Stomach (tissue), 9 donors: ENCODE data around the gene RYR3. TPM values are rescaled to one million over a fixed set of nuclear protein-coding genes. Genes with fewer than 3 reads are reported as not detected.
A peak's percentile ranks its signal among the peaks of the same experiment; 100 is the strongest.

Source experiments
- DNase-seq, 2 donors: peaks; one replicate each; pipeline versions ENCODE4 v3.0.0 to v3.0.0-alpha.2; 2013 to 2019
- H3K27ac ChIP-seq, 5 donors: fragments of 200-600 bp in 4 of 5; sonication (generic) in 4 of 5; one replicate each; pipeline ENCODE4 v1.5.1; 2013 to 2019; ENCODE audit warnings: mild to moderate bottlenecking in 1 of 5, moderate library complexity in 1 of 5
- H3K27me3 ChIP-seq, 3 donors: fragments of 200-600 bp; sonication (generic); one replicate each; pipeline ENCODE4 v1.5.1; 2017 to 2019; ENCODE audit warnings: mixed run types in 1 of 3
- H3K36me3 ChIP-seq, 4 donors: fragments of 200-600 bp; sonication (generic); 1 replicate in 3 of 4; 2 replicates in 1 of 4; pipeline ENCODE4 v1.5.1; 2016 to 2019
- H3K4me1 ChIP-seq, 4 donors: fragments of 200-600 bp; sonication (generic); one replicate each; pipeline ENCODE4 v1.5.1; 2016 to 2019
- H3K4me3 ChIP-seq, 4 donors: fragments of 200-600 bp; sonication (generic) in 3 of 4; one replicate each; pipeline ENCODE4 v1.5.1; 2016 to 2019; ENCODE audit warnings: mild to moderate bottlenecking in 1 of 4
- H3K9me3 ChIP-seq, 4 donors: fragments of 200-600 bp; sonication (generic); one replicate each; pipeline ENCODE4 v1.5.1; 2016 to 2019
- EP300 ChIP-seq: sonication (generic); formaldehyde crosslinking; IDR thresholded peaks from one replicate; pipeline ENCODE4 v1.6.1; 2017; ENCODE audit warnings: antibody characterized with exemption
- POLR2A ChIP-seq, 4 donors: fragments of 450-650 bp; IDR thresholded peaks; one replicate each; pipeline ENCODE4 v1.6.1; 2016; ENCODE audit warnings: antibody characterized with exemption in 4 of 4, control low read depth in 2 of 4, mild to moderate bottlenecking in 1 of 4, moderate library complexity in 1 of 4
- POLR2AphosphoS5 ChIP-seq, 3 donors: sonication (generic); formaldehyde crosslinking; IDR thresholded peaks; one replicate each; pipeline ENCODE4 v1.6.1; 2016; ENCODE audit warnings: antibody characterized with exemption in 3 of 3
- WGBS, 5 donors: extraction: QIAGEN DNeasy Blood & Tissue Kit in 3 of 5; methylation state at CpG; one replicate each; pipeline versions ENCODE4 v1.1.5 to v1.1.7; 2013 to 2018; 5-methylcytosine and 5-hydroxymethylcytosine counted together
- intact Hi-C: fragments of 100-400 bp; cut with DNase I; formaldehyde crosslinking; loops from one replicate; pipeline ENCODE4 v1.15.1; 2023; ENCODE audit warnings: low total_unique reads
- polyA plus RNA-seq, 3 donors: library from polyadenylated mRNA; stranded (reverse); fragments of 200-250 nt; gene quantifications; one replicate each; pipeline ENCODE4 v1.2.3, GENCODE V29; 2013
- total RNA-seq, 5 donors: library from RNA; depleted of rRNA; stranded (reverse); fragments of >200 nt; gene quantifications; one replicate each; pipeline versions ENCODE4 v1.1.0 to v1.2.3, GENCODE V29; 2014 to 2016
- TF ChIP-seq, protein P1 (sequence below), 7 experiments: fragments of 450-650 bp in 4 of 7; fragments of 200-600 bp in 3 of 7; sonication (generic) in 3 of 7; IDR thresholded peaks; one replicate each; pipeline ENCODE4 v1.5.1; 2016 to 2019; ENCODE audit warnings: antibody characterized with exemption in 7 of 7, control low read depth in 2 of 7, mild to moderate bottlenecking in 1 of 7
- donor health status: healthy with polysubstance abuse.
- donor health status: Bipolar disorder and iron deficiency.
- donor health status: healthy.

Gene RYR3
- total and polyA plus RNA-seq, 8 donors, result 0.12 to 36.2 (median 4.0) TPM

DNA sequence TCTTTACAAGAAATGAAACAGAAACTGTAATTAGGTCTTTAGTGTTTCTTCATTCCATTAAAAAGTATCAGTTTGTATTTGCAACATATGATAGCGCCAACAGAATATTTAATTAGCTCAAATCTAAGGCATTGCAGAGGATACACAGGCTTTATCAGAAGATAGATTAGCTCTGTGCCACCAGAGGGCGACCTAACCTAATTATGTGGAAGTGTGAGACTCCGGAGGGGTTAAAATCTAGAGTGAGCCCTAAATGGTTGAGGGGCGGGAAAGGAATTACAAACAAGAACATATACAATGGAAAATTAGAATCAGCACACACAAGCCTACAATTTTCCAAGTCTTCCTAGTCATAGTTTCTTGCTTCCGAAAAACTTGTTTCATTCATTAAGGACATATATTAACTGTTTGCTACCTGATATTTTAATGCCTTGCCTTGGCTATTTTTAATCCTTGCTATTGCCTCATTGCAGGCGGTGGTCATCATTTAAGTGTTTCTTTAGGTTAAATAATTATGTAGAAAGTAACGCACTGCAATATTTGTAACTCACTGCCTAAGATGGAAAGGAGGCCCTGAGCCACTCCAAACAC, 18.0 kb upstream of the RYR3 start:
- peak; percentile 55 to 79 for DNase-seq
- no peak overlapping the region for H3K4me3 ChIP-seq
- intact Hi-C loops, result loop anchor here (5.0 kb wide), 1 partner anchor 409 kb away; no protein-coding TSS in a partner anchor
- no peaks in the 10 kb centered on the region for H3K9me3 ChIP-seq
- 20 to 29% (median 26%) methylated on average over 7 of the region's 7 CpGs for whole genome bisulfite sequencing, 5 donors
- no peak overlapping the region for H3K27ac ChIP-seq
- H3K4me1 ChIP-seq, result peaks cover 0 to 11% (median 5%) of the 10 kb centered on the region in 4 donors
- H3K27me3 ChIP-seq, result peaks cover 0 to 5% (median 0%) of the 10 kb centered on the region in 3 donors
- TF ChIP-seq, protein P1, sequence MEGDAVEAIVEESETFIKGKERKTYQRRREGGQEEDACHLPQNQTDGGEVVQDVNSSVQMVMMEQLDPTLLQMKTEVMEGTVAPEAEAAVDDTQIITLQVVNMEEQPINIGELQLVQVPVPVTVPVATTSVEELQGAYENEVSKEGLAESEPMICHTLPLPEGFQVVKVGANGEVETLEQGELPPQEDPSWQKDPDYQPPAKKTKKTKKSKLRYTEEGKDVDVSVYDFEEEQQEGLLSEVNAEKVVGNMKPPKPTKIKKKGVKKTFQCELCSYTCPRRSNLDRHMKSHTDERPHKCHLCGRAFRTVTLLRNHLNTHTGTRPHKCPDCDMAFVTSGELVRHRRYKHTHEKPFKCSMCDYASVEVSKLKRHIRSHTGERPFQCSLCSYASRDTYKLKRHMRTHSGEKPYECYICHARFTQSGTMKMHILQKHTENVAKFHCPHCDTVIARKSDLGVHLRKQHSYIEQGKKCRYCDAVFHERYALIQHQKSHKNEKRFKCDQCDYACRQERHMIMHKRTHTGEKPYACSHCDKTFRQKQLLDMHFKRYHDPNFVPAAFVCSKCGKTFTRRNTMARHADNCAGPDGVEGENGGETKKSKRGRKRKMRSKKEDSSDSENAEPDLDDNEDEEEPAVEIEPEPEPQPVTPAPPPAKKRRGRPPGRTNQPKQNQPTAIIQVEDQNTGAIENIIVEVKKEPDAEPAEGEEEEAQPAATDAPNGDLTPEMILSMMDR (IDR thresholded peaks at IDR 0.05), result peak in 5 of 7 experiments; percentile 12 to 47 (median 45)
- TF ChIP-seq POLR2A (IDR thresholded peaks at IDR 0.05) (no peak), POLR2AphosphoS5 (IDR thresholded peaks at IDR 0.05) (no peak), EP300 (no peak)
- no peaks in the 10 kb centered on the region for H3K36me3 ChIP-seq

DNA sequence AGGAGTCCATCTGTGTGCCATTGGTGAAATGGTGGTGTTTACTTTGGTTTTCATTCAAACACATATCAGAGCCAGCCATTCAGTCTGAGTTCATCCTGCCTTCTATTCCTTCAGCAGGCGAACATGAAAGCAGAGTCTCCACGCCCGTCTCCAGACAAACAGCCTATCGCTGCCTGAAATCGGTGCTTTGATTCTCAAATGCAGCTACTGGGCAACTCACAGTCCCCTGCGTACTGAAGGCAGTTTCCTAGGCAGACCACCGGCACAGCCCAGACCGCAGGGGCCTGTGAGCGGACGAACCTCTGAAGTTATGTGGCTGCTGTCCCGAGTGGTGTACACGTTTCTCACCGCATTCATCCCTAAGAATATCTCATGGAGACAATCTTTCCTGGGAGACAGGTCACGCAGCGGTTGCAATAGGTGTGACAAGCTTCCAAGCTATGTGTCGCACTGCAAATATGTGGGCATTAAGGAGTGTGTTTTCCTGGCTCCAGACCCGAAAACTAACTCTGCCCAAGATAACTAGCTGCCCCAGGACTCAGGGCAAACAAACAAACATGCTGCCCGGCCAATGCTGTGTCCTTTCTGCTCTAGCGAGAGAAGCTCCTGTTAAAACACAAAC, 16.9 kb upstream of the RYR3 start:
- no peak overlapping the region for H3K27ac ChIP-seq
- 23 to 44% (median 34%) methylated on average over 18 to 19 of the region's 19 CpGs for WGBS, 5 donors
- DNase-seq, result peak in 1 of 2 donors; percentile 6
- intact Hi-C loops, result loop anchor here (5.0 kb wide), 1 partner anchor 408 kb away; no protein-coding TSS in a partner anchor
- no peak for TF ChIP-seq EP300
- no peak for TF ChIP-seq POLR2A (IDR thresholded peaks at IDR 0.05)
- TF ChIP-seq, protein P1 (IDR thresholded peaks at IDR 0.05), result no peak
- TF ChIP-seq POLR2AphosphoS5 (IDR thresholded peaks at IDR 0.05), result no peak
- H3K4me3 ChIP-seq, result peak overlapping the region in 1 of 4 donors; percentile 25
- peaks cover 0 to 11% (median 5%) of the 10 kb centered on the region in 4 donors for H3K4me1 ChIP-seq
- H3K9me3 ChIP-seq, result no peaks in the 10 kb centered on the region
- peaks cover 0 to 5% (median 0%) of the 10 kb centered on the region in 3 donors for H3K27me3 ChIP-seq
- no peaks in the 10 kb centered on the region for H3K36me3 ChIP-seq

DNA sequence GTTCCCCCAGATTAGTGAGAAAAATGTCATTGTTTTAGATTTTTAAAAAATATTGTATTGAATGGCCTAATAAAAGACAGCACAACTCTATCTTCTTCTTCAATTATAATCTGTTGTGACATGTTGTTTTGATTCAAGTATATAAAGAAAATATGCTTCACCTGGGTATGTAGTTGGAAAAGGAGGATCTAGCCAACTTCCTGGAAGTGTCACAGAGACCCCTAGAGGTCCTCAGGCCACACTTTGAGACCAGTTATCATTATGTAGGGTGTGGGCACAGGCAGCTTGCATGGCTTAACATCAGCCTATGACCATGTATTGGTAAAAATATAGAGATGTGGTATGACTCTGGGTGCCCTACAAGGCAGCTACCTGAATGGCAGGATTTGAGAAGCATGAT, 14.7 kb upstream of the RYR3 start:
- TF ChIP-seq EP300, result no peak
- Histone ChIP-seq H3K27me3 (peaks cover 0 to 12% (median 0%) of the 10 kb centered on the region in 3 donors), H3K4me3 (no peak overlapping the region), H3K27ac (no peak overlapping the region), H3K4me1 (peaks cover 0 to 11% (median 5%) of the 10 kb centered on the region in 4 donors), H3K9me3 (no peaks in the 10 kb centered on the region), H3K36me3 (no peaks in the 10 kb centered on the region)
- intact Hi-C loops, result no loop called here
- no peak for DNase-seq

- H3K4me3 ChIP-seq, result no peak overlapping the region
- DNase-seq, result no peak
- H3K27ac ChIP-seq, result no peak overlapping the region
- peaks cover 0 to 17% (median 0%) of the 10 kb centered on the region in 3 donors for H3K27me3 ChIP-seq
- 63 to 89% (median 76%) methylated on average over 2 of the region's 2 CpGs for WGBS, 5 donors
- no peaks in the 10 kb centered on the region for H3K36me3 ChIP-seq
- intact Hi-C loops, result no loop called here
- H3K9me3 ChIP-seq, result no peaks in the 10 kb centered on the region
- peaks cover 0 to 11% (median 5%) of the 10 kb centered on the region in 4 donors for H3K4me1 ChIP-seq
- TF ChIP-seq EP300, result no peak
- TF ChIP-seq, protein P1 (IDR thresholded peaks at IDR 0.05), result no peak
These were observed 13.9 kb upstream of the RYR3 start for GRCh38 chr15:33296856-33297255.

DNA sequence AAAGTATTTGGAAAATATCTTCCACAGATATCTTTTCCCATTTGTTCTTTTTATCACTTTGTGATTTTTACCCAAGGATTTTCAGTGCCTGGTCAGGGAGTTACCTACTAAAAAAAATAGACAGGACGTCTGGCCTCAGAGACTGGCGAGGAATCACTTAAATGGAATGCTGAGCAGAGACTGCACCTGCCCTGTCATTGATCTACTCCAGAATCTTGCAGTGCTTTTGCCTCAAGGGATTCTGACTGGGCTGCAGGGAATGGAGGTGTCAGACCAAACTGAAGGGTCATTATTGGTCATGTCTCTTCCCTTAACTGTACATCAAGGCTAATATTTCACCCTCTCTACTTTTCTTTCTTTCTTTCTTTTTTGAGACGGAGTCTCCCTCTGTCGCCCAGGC, 12.1 kb upstream of the RYR3 start:
- intact Hi-C loops, result no loop called here
- WGBS, 5 donors, result 76 to 85% (median 79%) methylated on average over 4 of the region's 4 CpGs

More for the DNA sequence above, 12.1 kb upstream of the RYR3 start:
- H3K9me3 ChIP-seq, result no peaks in the 10 kb centered on the region
- H3K36me3 ChIP-seq, result no peaks in the 10 kb centered on the region
- H3K4me3 ChIP-seq, result no peak overlapping the region
- peaks cover 0 to 8% (median 5%) of the 10 kb centered on the region in 4 donors for H3K4me1 ChIP-seq
- DNase-seq, result no peak
- peaks cover 0 to 17% (median 0%) of the 10 kb centered on the region in 3 donors for H3K27me3 ChIP-seq
- H3K27ac ChIP-seq, result no peak overlapping the region
- TF ChIP-seq, protein P1 (IDR thresholded peaks at IDR 0.05), result no peak
- TF ChIP-seq EP300, result no peak
- TF ChIP-seq POLR2AphosphoS5 (IDR thresholded peaks at IDR 0.05), result no peak
- no peak for TF ChIP-seq POLR2A (IDR thresholded peaks at IDR 0.05)
